HepG2 (cell line): ENCODE data around the gene CHEK1. TPM values are rescaled to one million over a fixed set of nuclear protein-coding genes. Genes with fewer than 3 reads are reported as not detected.

ENCODE experiments used
- AHDC1 ChIP-seq: sonication (generic); formaldehyde crosslinking; IDR thresholded peaks from 2 replicates; pipeline ENCODE4 v1.5.1; 2020; ENCODE audit warnings: mild to moderate bottlenecking, missing genetic modification reagents, borderline replicate concordance
- BCLAF1 ChIP-seq: fragments of 450-650 bp; IDR thresholded peaks from 2 replicates; pipeline ENCODE4 v1.6.1; 2017; ENCODE audit warnings: mild to moderate bottlenecking
- FOXC1 ChIP-seq: sonication (generic); formaldehyde crosslinking; IDR thresholded peaks from 2 replicates; pipeline ENCODE4 v1.8.0; 2022; ENCODE audit warnings: mild to moderate bottlenecking, missing genetic modification reagents, borderline replicate concordance
- ZBTB40 ChIP-seq, 2 experiments: fragments of 450-650 bp in 1 of 2; sonication (generic) in 1 of 2; formaldehyde crosslinking in 1 of 2; IDR thresholded peaks; 2 replicates each; pipeline versions ENCODE4 v1.6.1 to v1.8.0; 2016 to 2022; ENCODE audit warnings: antibody characterized with exemption in 1 of 2, mild to moderate bottlenecking in 1 of 2, missing genetic modification reagents in 1 of 2
- ZNF33A ChIP-seq: sonication (generic); formaldehyde crosslinking; IDR thresholded peaks from 2 replicates; pipeline ENCODE4 v1.5.1; 2020; ENCODE audit warnings: missing genetic modification reagents, mild to moderate bottlenecking, moderate library complexity, borderline replicate concordance
- polyA plus RNA-seq, 8 experiments: library from polyadenylated mRNA; depleted of rRNA in 3 of 8; stranded (reverse) in 7 of 8; unstranded in 1 of 8; fragments of >200 nt; fragmentation: Illumina TruSeq in 4 of 8; extraction: Trizol in 4 of 8; gene quantifications; 2 replicates each; pipeline versions ENCODE4 v1.2.1 to v1.2.3, GENCODE V29; 2011 to 2016; ENCODE audit warnings: low read depth in 4 of 8, missing spikeins in 1 of 8, mixed read lengths in 1 of 8; ENCODE audit not compliant: insufficient read depth in 1 of 8
- total RNA-seq, 5 experiments: library from RNA; depleted of rRNA; stranded (reverse); fragments of >200 nt; fragmentation: Illumina TruSeq; extraction: Trizol; gene quantifications; 2 replicates each; pipeline ENCODE4 v1.2.3, GENCODE V29; 2016; ENCODE audit warnings: low read depth in 1 of 5

The CHEK1 gene
- total and polyA plus RNA-seq, 2 of the 13 experiments (the other 11 are each of a cell fraction or from before 2014, with no cell fraction given), result 17.8 to 83.2 TPM

GRCh38 chr11:125591649-125592304 is 33.2 kb upstream of the CHEK1 start (continued):
- 0 out of 2 replicates have a peak, but pooled peaks have one; percentile 51 for TF ChIP-seq AHDC1 (CRISPR knock-in tag)
- TF ChIP-seq BCLAF1, result no peak
- TF ChIP-seq ZNF33A, result peak; percentile 43; the same call in 1 of the 2 replicates
- TF ChIP-seq FOXC1 (CRISPR knock-in tag), result 0 out of 2 replicates have a peak, but pooled peaks have one; percentile 16
- no peak for TF ChIP-seq ZBTB40 (IDR thresholded peaks at IDR 0.05)
- TF ChIP-seq ZBTB40 (CRISPR knock-in tag; IDR thresholded peaks at IDR 0.05), result 0 out of 2 replicates have a peak, but pooled peaks have one; percentile 18
